Inferior parietal cortex (tissue), 1 donor: ENCODE data around the gene PIK3CD.
"Not testable (repeated sequence)": the region's sequence is repeated elsewhere in the genome, so short reads cannot be mapped to it uniquely, and the experiment has no call there.

Experiments
- DNase-seq: peaks from one replicate; pipeline ENCODE4 v3.0.0-alpha.2; 2016; ENCODE audit errors: extremely low spot score

The PIK3CD gene

GRCh38 chr1:9689011-9689706, 37.6 kb downstream of the PIK3CD start:
- peak; percentile 29 for DNase-seq

- no peak for DNase-seq
These were observed 38.4 kb downstream of the PIK3CD start for GRCh38 chr1:9689971-9690381.

GRCh38 chr1:9690440-9691107, 39.0 kb downstream of the PIK3CD start:
- no peak for DNase-seq

- DNase-seq = no peak
These were observed 39.5 kb downstream of the PIK3CD start for GRCh38 chr1:9691108-9691445.

- no peak for DNase-seq
These were observed 40.2 kb downstream of the PIK3CD start for GRCh38 chr1:9691691-9692090.

- DNase-seq = no peak
These were observed 45.3 kb downstream of the PIK3CD start for GRCh38 chr1:9696793-9697192.

GRCh38 chr1:9699361-9699760, 47.8 kb downstream of the PIK3CD start:
- DNase-seq = no peak

- no peak for DNase-seq
These were observed 48.8 kb downstream of the PIK3CD start for GRCh38 chr1:9700340-9700739.

GRCh38 chr1:9701665-9702064, 50.1 kb downstream of the PIK3CD start:
- no peak for DNase-seq

GRCh38 chr1:9703165-9703509, 51.6 kb downstream of the PIK3CD start:
- DNase-seq = no peak

- no peak for DNase-seq
These were observed 52.1 kb downstream of the PIK3CD start for GRCh38 chr1:9703681-9704080.

GRCh38 chr1:9705337-9706093, 54.0 kb downstream of the PIK3CD start:
- DNase-seq = no peak

GRCh38 chr1:9706178-9706577, 54.6 kb downstream of the PIK3CD start:
- no peak for DNase-seq

- no peak for DNase-seq
These were observed 58.5 kb downstream of the PIK3CD start for GRCh38 chr1:9710037-9710436.

- DNase-seq = no peak
These were observed 60.0 kb downstream of the PIK3CD start for GRCh38 chr1:9711466-9712020.

GRCh38 chr1:9712767-9713166, 61.2 kb downstream of the PIK3CD start:
- not testable (repeated sequence) for DNase-seq

GRCh38 chr1:9714257-9714718, 62.8 kb downstream of the PIK3CD start:
- no peak for DNase-seq

GRCh38 chr1:9715536-9716226, 64.2 kb downstream of the PIK3CD start:
- DNase-seq = no peak

- DNase-seq = no peak
These were observed 65.1 kb downstream of the PIK3CD start for GRCh38 chr1:9716404-9717192.

GRCh38 chr1:9717193-9718005, 65.9 kb downstream of the PIK3CD start:
- DNase-seq = peak; percentile 57
